ENCODE data around the gene GRAMD4.

Gene GRAMD4

GRCh38 chr22:46673205-46673604 lies 53.0 kb downstream of the GRAMD4 start:
- no peak for DNase-seq (ENCODE audit: low spot score)

- DNase-seq (ENCODE audit: low spot score), result no peak
Measured at GRCh38 chr22:46673662-46674236, 53.6 kb downstream of the GRAMD4 start.

DNA sequence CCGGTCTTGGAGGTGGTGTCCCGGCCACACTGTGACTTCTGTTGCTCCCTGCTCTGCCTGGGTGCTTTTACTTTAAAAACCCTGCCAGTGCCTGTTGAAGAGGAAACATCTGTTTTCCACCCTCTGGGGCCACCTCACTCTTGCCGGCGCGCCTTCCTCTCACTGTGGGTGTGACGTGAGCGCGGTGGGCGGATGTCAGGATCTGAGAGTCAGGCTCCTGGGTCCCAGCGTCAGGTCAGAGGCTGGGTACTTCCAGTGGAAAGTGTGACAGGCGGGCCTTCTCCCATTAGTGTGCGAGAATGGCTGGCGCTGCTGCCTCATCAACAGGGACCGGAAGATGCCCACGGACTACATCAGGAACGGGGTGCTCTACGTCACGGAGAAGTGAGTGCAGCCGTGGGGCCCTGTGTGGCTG lies 54.2 kb downstream of the GRAMD4 start:
- peak; percentile 47 for DNase-seq (ENCODE audit: low spot score)

GRCh38 chr22:46674906-46675305 lies 54.7 kb downstream of the GRAMD4 start:
- DNase-seq (ENCODE audit: low spot score), result no peak

- no peak for DNase-seq (ENCODE audit: low spot score)
Measured at GRCh38 chr22:46675479-46675878, 55.3 kb downstream of the GRAMD4 start.

DNA sequence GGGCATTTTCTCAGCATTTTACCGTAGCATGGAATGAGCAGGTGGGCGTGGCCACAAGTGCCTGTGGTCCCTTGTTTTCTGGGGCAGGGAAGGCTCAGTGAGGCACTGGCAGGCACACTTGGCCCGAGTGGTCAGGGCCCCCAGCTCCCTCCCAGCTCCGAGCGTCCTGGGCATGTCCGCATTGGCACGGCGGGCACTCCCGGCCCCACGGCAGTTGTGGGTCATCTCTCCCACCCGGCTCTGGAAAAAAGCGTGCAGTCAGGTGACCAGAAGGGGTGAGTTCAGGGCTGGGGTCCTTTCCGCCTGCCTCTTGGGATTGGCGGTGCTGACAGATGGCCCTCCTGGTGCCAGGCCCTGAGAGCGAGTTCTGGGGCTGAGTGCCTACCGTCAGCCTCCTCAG lies 55.8 kb downstream of the GRAMD4 start:
- DNase-seq (ENCODE audit: low spot score), result no peak

DNA sequence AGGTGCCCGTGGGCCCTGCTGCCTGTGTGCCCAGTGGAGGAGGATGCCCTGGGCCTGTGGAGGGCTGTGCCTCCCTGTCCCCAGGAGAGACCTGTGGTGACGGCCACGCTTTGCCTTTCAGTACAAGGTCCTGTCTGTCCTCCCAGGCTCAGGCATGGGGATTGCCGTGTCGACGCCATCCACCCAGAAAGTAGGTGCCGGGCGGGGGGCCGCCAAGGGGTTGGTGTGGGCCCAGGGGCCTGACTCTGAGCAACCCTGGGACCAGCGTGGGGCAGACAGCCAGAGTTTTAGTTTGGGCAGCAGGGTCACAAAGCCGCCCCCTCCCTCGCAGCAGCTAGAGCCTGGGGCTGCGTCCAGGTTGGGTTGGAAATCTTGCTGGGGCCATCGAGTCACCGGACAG lies 56.3 kb downstream of the GRAMD4 start:
- no peak for DNase-seq (ENCODE audit: low spot score)

DNA sequence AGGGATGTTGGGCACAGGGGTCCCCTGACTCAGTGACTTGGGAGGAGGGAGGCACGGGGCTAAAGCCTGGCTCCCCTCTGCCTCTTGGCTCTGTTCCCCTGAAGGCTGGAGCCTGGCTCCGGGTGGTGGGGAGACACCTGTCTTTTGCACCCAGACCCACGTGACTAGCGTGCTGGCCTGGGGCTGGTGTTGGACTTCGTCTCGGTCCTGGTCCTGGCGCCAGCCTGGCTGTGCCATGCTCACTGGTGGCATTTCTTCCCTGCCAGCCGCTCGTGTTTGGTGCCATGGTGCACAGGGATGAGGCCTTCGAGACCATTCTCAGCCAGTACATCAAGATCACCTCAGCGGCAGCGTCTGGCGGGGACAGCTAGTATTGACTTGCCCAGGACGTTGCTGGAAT lies 56.7 kb downstream of the GRAMD4 start:
- DNase-seq (ENCODE audit: low spot score), result no peak

DNA sequence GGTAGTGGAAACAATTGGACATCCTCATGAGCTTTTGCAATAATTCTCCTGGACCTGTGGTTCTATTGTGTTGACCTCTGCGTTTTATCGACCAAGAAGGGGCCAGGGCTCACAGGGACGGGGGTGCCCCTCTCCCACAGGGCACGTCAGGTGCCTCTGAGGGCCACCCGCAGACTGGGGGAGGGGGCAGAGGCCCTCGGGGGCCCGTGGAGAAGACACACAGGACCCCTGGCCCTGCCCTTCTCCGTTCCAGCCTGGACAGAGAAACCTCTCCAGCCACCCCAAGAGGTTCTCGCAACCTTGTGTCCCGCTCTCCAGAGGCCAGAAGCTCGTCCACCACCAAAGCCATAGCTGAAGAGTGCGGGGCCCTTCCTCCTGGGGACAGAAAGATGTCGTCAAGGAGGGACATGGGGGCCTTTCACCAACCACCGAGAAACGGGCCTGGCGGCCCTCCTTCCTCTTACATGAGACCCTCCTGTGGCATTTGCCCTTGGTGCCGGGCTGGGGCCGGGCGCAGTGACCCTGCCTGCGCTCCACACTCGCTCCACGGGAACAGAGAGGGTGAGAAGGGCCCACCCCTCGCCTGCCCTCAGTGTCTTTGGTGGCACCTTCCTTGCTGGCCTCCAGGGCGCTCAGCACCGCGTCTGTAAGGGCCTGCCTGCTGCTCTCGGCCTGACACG lies 57.3 kb downstream of the GRAMD4 start:
- DNase-seq (ENCODE audit: low spot score), result no peak

GRCh38 chr22:46678003-46678657 lies 57.9 kb downstream of the GRAMD4 start:
- no peak for DNase-seq (ENCODE audit: low spot score)

DNA sequence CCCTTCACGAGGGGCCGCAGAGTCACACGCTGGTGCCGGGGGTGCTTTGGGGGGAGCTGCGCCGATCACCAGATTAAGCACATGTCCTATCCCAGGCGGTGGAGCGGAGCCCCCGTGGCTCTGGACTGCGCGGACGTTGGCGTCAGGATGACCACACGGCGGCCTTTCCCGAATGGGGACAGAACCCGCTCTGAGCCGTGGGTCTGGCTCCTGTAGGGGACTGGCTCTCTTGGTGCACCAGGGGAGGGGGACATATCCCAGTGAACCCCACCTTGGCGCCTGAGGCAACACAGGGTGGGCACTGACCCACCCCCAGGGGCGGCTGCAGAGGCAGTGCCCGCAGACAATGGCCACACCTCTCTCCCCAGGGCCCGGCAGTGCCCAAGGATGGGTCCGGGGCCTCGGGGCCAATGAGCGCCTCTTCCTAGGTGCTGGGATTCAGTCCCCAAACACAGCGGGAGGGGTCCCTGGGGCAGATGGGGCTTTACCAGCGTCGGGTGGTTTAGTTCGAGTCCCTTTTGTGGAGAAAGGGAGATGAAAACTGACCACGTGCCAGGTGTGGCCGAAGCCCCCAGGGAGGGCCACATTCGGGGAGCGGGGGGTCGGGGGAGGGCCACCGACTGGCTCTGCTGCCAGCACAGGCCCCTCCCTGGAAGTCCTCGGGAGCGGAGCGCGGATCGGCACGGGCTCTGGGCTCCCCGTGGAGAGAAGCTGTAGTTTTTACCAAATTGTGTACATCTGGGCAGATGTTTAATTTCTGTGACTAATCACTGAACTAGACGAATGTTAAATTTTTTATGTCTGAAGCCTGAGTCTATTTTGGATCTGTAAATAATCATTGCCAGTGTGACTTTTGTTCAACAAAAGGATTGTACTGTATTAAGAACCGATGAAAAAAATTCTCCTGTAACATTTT lies 58.9 kb downstream of the GRAMD4 start:
- DNase-seq (ENCODE audit: low spot score), result no peak

DNA sequence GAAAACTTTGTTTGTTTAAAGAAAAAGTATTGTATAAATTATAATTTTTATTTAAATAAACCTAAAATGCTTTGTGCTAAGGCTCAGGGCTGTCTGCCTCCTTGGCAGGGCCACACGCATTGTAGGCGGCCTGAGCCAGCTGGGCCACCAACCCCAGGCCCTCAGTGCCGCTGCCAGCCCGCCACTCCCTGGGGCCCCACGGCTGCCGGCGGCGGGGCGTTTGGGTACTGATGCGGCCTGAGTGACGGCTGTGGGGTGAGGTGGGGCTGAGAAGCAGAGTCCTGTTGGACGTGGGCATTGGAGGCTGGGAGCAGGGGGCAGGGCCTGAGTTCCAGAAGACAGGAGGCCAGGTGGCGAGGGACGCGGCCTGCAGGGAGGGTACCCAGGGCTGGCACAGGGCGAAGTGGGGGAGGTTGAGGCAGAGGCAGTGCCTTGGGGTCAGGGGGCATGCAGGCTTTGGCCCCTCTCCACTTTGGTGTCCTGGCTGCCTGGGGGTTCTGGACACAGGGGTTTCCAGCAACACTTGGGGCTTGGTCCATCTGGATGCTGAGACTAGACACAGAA lies 59.6 kb downstream of the GRAMD4 start:
- DNase-seq (ENCODE audit: low spot score), result no peak

DNA sequence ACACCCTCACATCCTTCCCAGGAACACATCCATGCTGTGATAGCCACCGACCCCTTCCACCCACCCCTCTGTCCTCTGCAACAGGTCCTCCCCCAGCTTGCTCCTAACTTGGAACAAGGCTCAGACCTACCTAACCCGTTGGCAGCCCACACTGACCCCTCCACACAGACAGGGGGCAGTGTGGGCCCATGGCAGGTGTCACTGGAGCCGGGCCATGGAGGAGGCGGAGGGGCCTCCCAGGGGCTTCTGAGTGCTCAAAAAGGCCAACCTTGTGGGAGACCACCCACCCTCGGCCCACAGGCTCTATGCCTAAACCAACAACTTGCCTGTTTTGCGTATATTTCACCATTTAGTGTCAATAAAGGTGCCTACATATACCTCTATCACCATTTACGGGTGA lies 60.8 kb downstream of the GRAMD4 start:
- DNase-seq (ENCODE audit: low spot score), result no peak

- no peak for DNase-seq (ENCODE audit: low spot score)
Measured at GRCh38 chr22:46682011-46682731, 62.0 kb downstream of the GRAMD4 start.

GRCh38 chr22:46684706-46685105 lies 64.5 kb downstream of the GRAMD4 start:
- no peak for DNase-seq (ENCODE audit: low spot score)

DNA sequence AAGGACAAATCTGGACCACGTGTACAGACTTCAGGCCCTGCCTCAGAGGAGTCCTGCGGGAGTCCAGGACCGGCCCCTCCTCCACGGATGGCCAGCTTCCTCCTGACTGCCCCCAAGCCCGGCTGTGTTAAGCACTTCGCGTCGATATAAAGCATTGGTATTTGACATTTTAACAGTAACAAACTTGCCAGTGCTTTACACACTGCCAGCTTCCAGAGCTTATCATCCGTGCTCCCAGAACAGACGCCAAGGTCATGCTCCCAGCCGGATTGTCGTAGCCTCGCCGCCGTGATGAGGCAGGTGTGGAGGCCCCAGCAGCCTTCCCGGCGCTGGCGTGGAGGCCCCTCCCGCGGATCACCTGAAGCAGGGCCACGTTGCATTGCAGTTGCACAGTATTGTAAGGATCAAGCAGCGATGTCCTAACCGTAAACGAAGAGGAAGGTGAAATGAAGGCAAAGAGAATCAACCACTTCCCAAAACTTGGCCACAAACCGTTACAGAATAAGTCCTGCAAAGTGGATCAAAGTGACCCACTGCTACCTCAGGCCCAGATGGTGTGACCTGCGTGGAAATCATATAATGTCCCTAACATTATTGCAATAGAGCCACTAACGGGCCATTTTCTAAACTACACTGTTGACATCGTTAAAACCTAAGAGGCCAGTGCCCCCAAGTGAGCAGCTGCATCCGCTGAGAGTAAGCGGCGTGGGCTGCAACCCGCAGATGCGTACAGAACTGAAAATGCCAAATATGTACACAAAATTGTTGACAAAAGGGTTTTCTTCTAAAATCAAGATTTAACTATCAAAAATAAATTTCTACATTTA lies 66.2 kb downstream of the GRAMD4 start:
- DNase-seq (ENCODE audit: low spot score), result no peak

DNA sequence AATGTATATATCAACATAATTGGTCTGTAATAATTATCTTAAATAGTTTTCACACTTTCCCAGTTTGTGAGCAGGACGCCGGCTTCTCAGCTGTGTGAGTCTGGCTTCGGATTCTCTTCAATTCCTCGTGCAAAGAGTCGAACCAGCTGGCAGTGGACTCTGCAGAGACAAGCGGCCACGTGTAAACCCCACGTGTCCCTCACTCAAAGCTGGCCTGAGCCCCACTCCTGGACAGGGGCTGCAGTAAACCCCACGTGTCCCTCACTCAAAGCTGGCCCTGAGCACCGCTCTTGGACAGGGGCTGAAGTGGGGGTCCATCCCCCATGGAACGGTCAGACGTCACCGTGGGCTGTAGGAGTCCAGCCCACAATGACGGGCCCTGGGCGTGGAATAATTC lies 66.9 kb downstream of the GRAMD4 start:
- DNase-seq (ENCODE audit: low spot score), result no peak

GRCh38 chr22:46687460-46687859 lies 67.3 kb downstream of the GRAMD4 start:
- DNase-seq (ENCODE audit: low spot score), result no peak

GRCh38 chr22:46688949-46689348 lies 68.8 kb downstream of the GRAMD4 start:
- no peak for DNase-seq (ENCODE audit: low spot score)

GRCh38 chr22:46690146-46690545 lies 70.0 kb downstream of the GRAMD4 start:
- DNase-seq (ENCODE audit: low spot score), result no peak

DNA sequence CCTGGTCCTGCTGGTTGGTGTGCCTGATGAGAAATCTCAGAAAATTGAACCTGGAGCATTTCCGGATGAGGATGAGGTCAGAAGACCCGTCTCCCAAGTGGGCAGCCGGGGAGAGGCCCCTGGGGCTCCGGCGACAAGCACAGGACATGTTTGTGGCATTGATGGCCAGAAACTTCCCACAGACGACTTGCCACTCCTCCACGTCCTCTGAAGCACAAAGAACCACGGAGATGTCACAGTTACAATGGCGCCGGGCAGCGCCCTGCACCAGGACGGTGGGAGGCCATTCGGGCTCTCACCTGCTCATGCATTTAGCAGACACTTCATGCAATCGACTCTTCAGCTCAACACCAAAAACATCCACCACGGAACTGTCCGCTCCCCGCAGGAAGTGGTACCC lies 71.4 kb downstream of the GRAMD4 start:
- no peak for DNase-seq (ENCODE audit: low spot score)
